Calu3 (cell line): ENCODE data around the gene BTN1A1. TPM values are rescaled to one million over a fixed set of nuclear protein-coding genes. Genes with fewer than 3 reads are reported as not detected.

Experiments used
- BruUV-seq: library from RNA; stranded (reverse); fragments of 400-500 nt; replicated peaks from 2 replicates; lab custom pipeline; 2021; lab: Mats Ljungman, UMichigan
- CTCF ChIA-PET: fragments of 300-600 bp; sonication (Branson Sonifier 250); formaldehyde crosslinking; loops from one replicate; lab custom pipeline; 2022; ENCODE audit warnings: antibody characterized with exemption; lab: Charles Lee
- DNase-seq: peaks from one replicate; pipeline ENCODE4 v3.0.0; 2022
- H3K27ac Mint-ChIP-seq: one replicate; pipeline ENCODE4 v1.8.0; 2022; ENCODE audit warnings: mixed read lengths; ENCODE audit not compliant: unreplicated experiment
- H3K27me3 Mint-ChIP-seq: one replicate; pipeline ENCODE4 v1.8.0; 2022; ENCODE audit warnings: mixed read lengths; ENCODE audit not compliant: unreplicated experiment
- H3K36me3 Mint-ChIP-seq: one replicate; pipeline ENCODE4 v1.8.0; 2022; ENCODE audit warnings: mild to moderate bottlenecking, moderate library complexity, mixed read lengths; ENCODE audit not compliant: insufficient read depth, unreplicated experiment
- H3K4me1 Mint-ChIP-seq: one replicate; pipeline ENCODE4 v1.8.0; 2022; ENCODE audit warnings: mild to moderate bottlenecking, low read depth, mixed read lengths; ENCODE audit not compliant: unreplicated experiment
- H3K4me3 Mint-ChIP-seq: one replicate; pipeline ENCODE4 v1.8.0; 2022; ENCODE audit warnings: mild to moderate bottlenecking, low read depth, moderate library complexity, mixed read lengths; ENCODE audit not compliant: unreplicated experiment
- H3K9me3 Mint-ChIP-seq: one replicate; pipeline ENCODE4 v1.8.0; 2022; ENCODE audit warnings: low read depth, mixed read lengths; ENCODE audit not compliant: unreplicated experiment
- CTCF ChIP-seq: fragments of 200-600 bp; IDR thresholded peaks from one replicate; pipeline ENCODE4 v1.8.0; 2022; ENCODE audit warnings: antibody characterized with exemption; ENCODE audit not compliant: unreplicated experiment
- intact Hi-C: fragments of 100-400 bp; cut with micrococcal nuclease; formaldehyde crosslinking; loops from one replicate; pipeline ENCODE4 v1.10.0; 2022; ENCODE audit not compliant: unreplicated experiment
- total RNA-seq: library from RNA; stranded (reverse); gene quantifications from 2 replicates; pipeline ENCODE4 v1.2.3, GENCODE V29; 2022

BTN1A1 gene
- total RNA-seq, 1 experiment from 2014 or later: not detected

- intact Hi-C loops: loop anchor here (5.0 kb wide), 1 partner anchor 152 kb away; no protein-coding TSS in a partner anchor
- H3K9me3 Mint-ChIP-seq: no peaks in the 10 kb centered on the region
- H3K4me3 Mint-ChIP-seq: no peak overlapping the region
- CTCF ChIA-PET: no interaction called here
- no peaks in the 10 kb centered on the region for H3K4me1 Mint-ChIP-seq
- no TSS peak for BruUV-seq
- no peak for TF ChIP-seq CTCF
- H3K27ac Mint-ChIP-seq: no peak overlapping the region
- H3K36me3 Mint-ChIP-seq: no peaks in the 10 kb centered on the region
- DNase-seq: no peak
- peaks cover 30% of the 10 kb centered on the region for H3K27me3 Mint-ChIP-seq
These were observed 6.0 kb upstream of the BTN1A1 start for GRCh38 chr6:26494117-26494516.

- Mint-ChIP-seq H3K27ac (no peak overlapping the region), H3K36me3 (no peaks in the 10 kb centered on the region), H3K9me3 (no peaks in the 10 kb centered on the region), H3K4me1 (no peaks in the 10 kb centered on the region), H3K4me3 (no peak overlapping the region), H3K27me3 (peaks cover 30% of the 10 kb centered on the region)
- no peak for DNase-seq
- CTCF ChIA-PET: no interaction called here
- intact Hi-C loops: no loop called here
- TF ChIP-seq CTCF: no peak
- no TSS peak for BruUV-seq
These were observed 4.8 kb upstream of the BTN1A1 start for GRCh38 chr6:26495281-26495680.

GRCh38 chr6:26497610-26498009 is 2.5 kb upstream of the BTN1A1 start:
- BruUV-seq: no TSS peak
- Mint-ChIP-seq H3K9me3 (no peaks in the 10 kb centered on the region), H3K36me3 (peaks cover 5% of the 10 kb centered on the region), H3K4me3 (no peak overlapping the region), H3K4me1 (peaks cover 10% of the 10 kb centered on the region), H3K27me3 (peaks cover 53% of the 10 kb centered on the region), H3K27ac (no peak overlapping the region)
- CTCF ChIA-PET: interaction anchor here (0.6 to 0.7 kb wide), 2 partner anchors 15 to 67 kb away, joined by 3 to 7 read pairs; no protein-coding TSS in a partner anchor
- intact Hi-C loops: no loop called here
- TF ChIP-seq CTCF: no peak
- DNase-seq: no peak

DNA sequence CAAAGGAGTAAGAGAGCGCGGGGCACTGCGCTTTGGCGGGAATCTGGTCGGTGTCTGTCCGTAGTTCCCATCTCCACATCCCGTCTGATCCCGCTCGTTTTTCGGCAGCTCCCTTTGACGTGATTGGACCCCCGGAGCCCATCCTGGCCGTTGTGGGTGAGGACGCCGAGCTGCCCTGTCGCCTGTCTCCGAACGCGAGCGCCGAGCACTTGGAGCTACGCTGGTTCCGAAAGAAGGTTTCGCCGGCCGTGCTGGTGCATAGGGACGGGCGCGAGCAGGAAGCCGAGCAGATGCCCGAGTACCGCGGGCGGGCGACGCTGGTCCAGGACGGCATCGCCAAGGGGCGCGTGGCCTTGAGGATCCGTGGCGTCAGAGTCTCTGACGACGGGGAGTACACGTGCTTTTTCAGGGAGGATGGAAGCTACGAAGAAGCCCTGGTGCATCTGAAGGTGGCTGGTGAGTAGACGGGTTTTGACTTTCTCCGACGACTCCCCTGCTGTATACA is 1.4 kb downstream of the BTN1A1 start:
- H3K9me3 Mint-ChIP-seq: no peaks in the 10 kb centered on the region
- peak overlapping the region; percentile 67 for H3K4me3 Mint-ChIP-seq
- H3K36me3 Mint-ChIP-seq: peaks cover 5% of the 10 kb centered on the region
- CTCF ChIA-PET: no interaction called here
- DNase-seq: peak; percentile 32
- intact Hi-C loops: no loop called here
- peaks cover 56% of the 10 kb centered on the region for H3K27me3 Mint-ChIP-seq
- peaks cover 10% of the 10 kb centered on the region for H3K4me1 Mint-ChIP-seq
- no TSS peak for BruUV-seq
- no peak for TF ChIP-seq CTCF
- H3K27ac Mint-ChIP-seq: no peak overlapping the region
